ENCODE measurements around the gene TAF1B. TPM values are rescaled to one million over a fixed set of nuclear protein-coding genes. Genes with fewer than 3 reads are reported as not detected.

Gene TAF1B
- total RNA-seq, 1 experiment from 2014 or later, result 24.8 TPM

- H2AFZ ChIP-seq, result no peak overlapping the region
- H3K36me3 ChIP-seq (ENCODE audit: low read depth), result 0 out of 2 replicates have a peak, but pooled peaks cover 9% of the 10 kb centered on the region
- H4K20me1 ChIP-seq (ENCODE audit: insufficient read depth), result no peaks in the 10 kb centered on the region
- DNase-seq, result peak; percentile 14 to 99
- TF ChIP-seq EZH2 (IDR thresholded peaks at IDR 0.05; ENCODE audit: low read depth) (no peak), CTCF (conservative IDR thresholded peaks at IDR 0.05) (no peak)
- H3K4me2 ChIP-seq, result peak overlapping the region; percentile 67
- peaks cover 24% of the 10 kb centered on the region; the same call in 1 of the 2 replicates for H3F3A ChIP-seq (ENCODE audit: insufficient read depth, low read depth)
- no peak overlapping the region; the same call in 1 of the 2 replicates for H3K4me3 ChIP-seq
- no peaks in the 10 kb centered on the region for H3K9me2 ChIP-seq (ENCODE audit: insufficient read depth)
- ChIA-PET CTCF (no interaction called here), POLR2A (ENCODE audit: unreplicated experiment) (interaction anchor here (0.6 kb wide), 1 partner anchor 38 kb away, joined by 3 read pairs; no protein-coding TSS in a partner anchor)
- peaks cover 36% of the 10 kb centered on the region for H3K4me1 ChIP-seq (replicated peaks; ENCODE audit: insufficient read depth)
- H3K79me2 ChIP-seq (ENCODE audit: low read depth), result peaks cover 10% of the 10 kb centered on the region
- H3K27me3 ChIP-seq (ENCODE audit: insufficient read depth, low read depth), result no peaks in the 10 kb centered on the region
- no peaks in the 10 kb centered on the region; the same call in 1 of the 2 replicates for H3K9me3 ChIP-seq (ENCODE audit: insufficient read depth, low read depth)
- intact Hi-C loops (cut with micrococcal nuclease; ENCODE audit: unreplicated experiment), result loop anchor here (1.0 to 2.0 kb wide), 3 partner anchors 8 to 65 kb away; partner anchors contain the start of gene GRHL1
- peak overlapping the region; percentile 71 for H3K27ac ChIP-seq
- BruUV-seq (replicated peaks), result no TSS peak
Measured at GRCh38 chr2:9905413-9905812, 62.1 kb downstream of the TAF1B start.

GRCh38 chr2:9907402-9907801 is 64.1 kb downstream of the TAF1B start:
- TF ChIP-seq EZH2 (IDR thresholded peaks at IDR 0.05; ENCODE audit: low read depth) (no peak), CTCF (conservative IDR thresholded peaks at IDR 0.05) (no peak)

GRCh38 chr2:9908639-9909038 is 65.4 kb downstream of the TAF1B start:
- Histone ChIP-seq H4K20me1 (ENCODE audit: insufficient read depth) (no peaks in the 10 kb centered on the region), H3K79me2 (ENCODE audit: low read depth) (peaks cover 6% of the 10 kb centered on the region; the same call in 1 of the 2 replicates), H3K9me3 (ENCODE audit: insufficient read depth, low read depth) (no peaks in the 10 kb centered on the region; the same call in 1 of the 2 replicates), H3K9me2 (ENCODE audit: insufficient read depth) (no peaks in the 10 kb centered on the region), H3K4me2 (no peak overlapping the region), H3K36me3 (ENCODE audit: low read depth) (0 out of 2 replicates have a peak, but pooled peaks cover 10% of the 10 kb centered on the region), H3K27me3 (ENCODE audit: insufficient read depth, low read depth) (no peaks in the 10 kb centered on the region), H3K4me1 (replicated peaks; ENCODE audit: insufficient read depth) (peaks cover 31% of the 10 kb centered on the region), H3F3A (ENCODE audit: insufficient read depth, low read depth) (peaks cover 22% of the 10 kb centered on the region; the same call in 1 of the 2 replicates), H2AFZ (no peak overlapping the region), H3K27ac (no peak overlapping the region), H3K4me3 (no peak overlapping the region)
- CTCF ChIA-PET, result no interaction called here
- no TSS peak for BruUV-seq (replicated peaks)
- TF ChIP-seq EZH2 (IDR thresholded peaks at IDR 0.05; ENCODE audit: low read depth), result no peak
- TF ChIP-seq CTCF (conservative IDR thresholded peaks at IDR 0.05), result no peak
- POLR2A ChIA-PET (ENCODE audit: unreplicated experiment), result no interaction called here
- no peak for DNase-seq
- intact Hi-C loops (cut with micrococcal nuclease; ENCODE audit: unreplicated experiment), result no loop called here

More at GRCh38 chr2:9907402-9907801, 64.1 kb downstream of the TAF1B start:
- H3K9me2 ChIP-seq (ENCODE audit: insufficient read depth), result no peaks in the 10 kb centered on the region
- no peak overlapping the region for H3K4me2 ChIP-seq
- H2AFZ ChIP-seq, result no peak overlapping the region
- H3K9me3 ChIP-seq (ENCODE audit: insufficient read depth, low read depth), result no peaks in the 10 kb centered on the region; the same call in 1 of the 2 replicates
- 0 out of 2 replicates have a peak, but pooled peaks cover 13% of the 10 kb centered on the region for H3K36me3 ChIP-seq (ENCODE audit: low read depth)
- POLR2A ChIA-PET (ENCODE audit: unreplicated experiment), result no interaction called here
- H3K27ac ChIP-seq, result no peak overlapping the region
- H3K4me1 ChIP-seq (replicated peaks; ENCODE audit: insufficient read depth), result peaks cover 31% of the 10 kb centered on the region
- no peak for DNase-seq
- no peaks in the 10 kb centered on the region for H3K27me3 ChIP-seq (ENCODE audit: insufficient read depth, low read depth)
- no peaks in the 10 kb centered on the region for H4K20me1 ChIP-seq (ENCODE audit: insufficient read depth)
- H3K4me3 ChIP-seq, result no peak overlapping the region
- no TSS peak for BruUV-seq (replicated peaks)
- CTCF ChIA-PET, result no interaction called here
- peaks cover 22% of the 10 kb centered on the region; the same call in 1 of the 2 replicates for H3F3A ChIP-seq (ENCODE audit: insufficient read depth, low read depth)
- peaks cover 10% of the 10 kb centered on the region for H3K79me2 ChIP-seq (ENCODE audit: low read depth)
- intact Hi-C loops (cut with micrococcal nuclease; ENCODE audit: unreplicated experiment), result no loop called here
